ENCODE data around the gene AFF3. TPM values are rescaled to one million over a fixed set of nuclear protein-coding genes. Genes with fewer than 3 reads are reported as not detected.

AFF3 gene
- total and polyA plus RNA-seq, 4 donors, result 0.48 to 5.3 (median 2.3) TPM

DNA sequence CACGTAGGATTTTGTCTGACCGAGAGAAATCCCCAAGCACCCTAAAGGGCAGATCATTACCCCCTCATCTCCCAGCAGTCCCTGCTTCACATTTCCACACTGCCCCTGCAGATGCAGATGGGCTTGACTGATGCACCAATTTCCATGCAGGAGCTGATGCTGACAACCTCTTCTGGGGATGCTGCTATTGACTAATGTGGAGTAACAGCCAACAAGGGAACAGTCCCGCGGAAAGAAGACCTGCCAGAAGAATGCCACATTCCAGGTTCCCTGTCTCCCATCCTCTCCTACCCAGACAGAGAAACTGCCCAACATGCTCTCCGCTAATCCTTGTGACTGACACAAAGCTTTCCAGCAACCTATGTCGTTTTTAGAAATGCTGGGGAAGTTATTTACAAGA, 91.7 kb downstream of the AFF3 start:
- Histone ChIP-seq H3K9ac (ENCODE audit: low read depth in 1 of 2, low read length in 2 of 2) (no peak overlapping the region), H3K4me3 (ENCODE audit: low read depth in 1 of 3, low read length in 3 of 3) (no peak overlapping the region), H3K27me3 (ENCODE audit: control insufficient read depth in 4 of 4, insufficient read depth in 4 of 4, low read length in 3 of 4) (no peaks in the 10 kb centered on the region), H3K27ac (ENCODE audit: low read depth in 1 of 2, low read length in 2 of 2) (no peak overlapping the region), H3K9me3 (ENCODE audit: control insufficient read depth in 4 of 4, low read length in 3 of 4) (no peaks in the 10 kb centered on the region), H3K4me1 (ENCODE audit: control insufficient read depth in 4 of 4, insufficient read depth in 4 of 4, low read length in 3 of 4) (peaks cover 0 to 7% (median 1%) of the 10 kb centered on the region in 4 donors), H3K36me3 (ENCODE audit: control insufficient read depth in 4 of 4, insufficient read depth in 3 of 4, low read depth in 1 of 4, low read length in 3 of 4) (no peaks in the 10 kb centered on the region)
- TF ChIP-seq, protein P1, sequence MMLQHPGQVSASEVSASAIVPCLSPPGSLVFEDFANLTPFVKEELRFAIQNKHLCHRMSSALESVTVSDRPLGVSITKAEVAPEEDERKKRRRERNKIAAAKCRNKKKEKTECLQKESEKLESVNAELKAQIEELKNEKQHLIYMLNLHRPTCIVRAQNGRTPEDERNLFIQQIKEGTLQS (IDR thresholded peaks at IDR 0.05), result no peak
- TF ChIP-seq EGR1 (IDR thresholded peaks at IDR 0.05; ENCODE audit: low read depth in 2 of 2) (no peak), YY1 (IDR thresholded peaks at IDR 0.05) (no peak), JUND (IDR thresholded peaks at IDR 0.05) (no peak), HNF4G (IDR thresholded peaks at IDR 0.05) (no peak), SP1 (IDR thresholded peaks at IDR 0.05) (no peak), FOXA1 (IDR thresholded peaks at IDR 0.05) (no peak), FOXA2 (IDR thresholded peaks at IDR 0.05) (no peak), RXRA (IDR thresholded peaks at IDR 0.05) (no peak), HNF4A (conservative IDR thresholded peaks at IDR 0.05) (no peak), NR2F2 (IDR thresholded peaks at IDR 0.05) (no peak)
- TF ChIP-seq, protein P2, sequence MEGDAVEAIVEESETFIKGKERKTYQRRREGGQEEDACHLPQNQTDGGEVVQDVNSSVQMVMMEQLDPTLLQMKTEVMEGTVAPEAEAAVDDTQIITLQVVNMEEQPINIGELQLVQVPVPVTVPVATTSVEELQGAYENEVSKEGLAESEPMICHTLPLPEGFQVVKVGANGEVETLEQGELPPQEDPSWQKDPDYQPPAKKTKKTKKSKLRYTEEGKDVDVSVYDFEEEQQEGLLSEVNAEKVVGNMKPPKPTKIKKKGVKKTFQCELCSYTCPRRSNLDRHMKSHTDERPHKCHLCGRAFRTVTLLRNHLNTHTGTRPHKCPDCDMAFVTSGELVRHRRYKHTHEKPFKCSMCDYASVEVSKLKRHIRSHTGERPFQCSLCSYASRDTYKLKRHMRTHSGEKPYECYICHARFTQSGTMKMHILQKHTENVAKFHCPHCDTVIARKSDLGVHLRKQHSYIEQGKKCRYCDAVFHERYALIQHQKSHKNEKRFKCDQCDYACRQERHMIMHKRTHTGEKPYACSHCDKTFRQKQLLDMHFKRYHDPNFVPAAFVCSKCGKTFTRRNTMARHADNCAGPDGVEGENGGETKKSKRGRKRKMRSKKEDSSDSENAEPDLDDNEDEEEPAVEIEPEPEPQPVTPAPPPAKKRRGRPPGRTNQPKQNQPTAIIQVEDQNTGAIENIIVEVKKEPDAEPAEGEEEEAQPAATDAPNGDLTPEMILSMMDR (IDR thresholded peaks at IDR 0.05; ENCODE audit: low read depth, low read length, missing input control), result no peak
- TF ChIP-seq, protein P3, sequence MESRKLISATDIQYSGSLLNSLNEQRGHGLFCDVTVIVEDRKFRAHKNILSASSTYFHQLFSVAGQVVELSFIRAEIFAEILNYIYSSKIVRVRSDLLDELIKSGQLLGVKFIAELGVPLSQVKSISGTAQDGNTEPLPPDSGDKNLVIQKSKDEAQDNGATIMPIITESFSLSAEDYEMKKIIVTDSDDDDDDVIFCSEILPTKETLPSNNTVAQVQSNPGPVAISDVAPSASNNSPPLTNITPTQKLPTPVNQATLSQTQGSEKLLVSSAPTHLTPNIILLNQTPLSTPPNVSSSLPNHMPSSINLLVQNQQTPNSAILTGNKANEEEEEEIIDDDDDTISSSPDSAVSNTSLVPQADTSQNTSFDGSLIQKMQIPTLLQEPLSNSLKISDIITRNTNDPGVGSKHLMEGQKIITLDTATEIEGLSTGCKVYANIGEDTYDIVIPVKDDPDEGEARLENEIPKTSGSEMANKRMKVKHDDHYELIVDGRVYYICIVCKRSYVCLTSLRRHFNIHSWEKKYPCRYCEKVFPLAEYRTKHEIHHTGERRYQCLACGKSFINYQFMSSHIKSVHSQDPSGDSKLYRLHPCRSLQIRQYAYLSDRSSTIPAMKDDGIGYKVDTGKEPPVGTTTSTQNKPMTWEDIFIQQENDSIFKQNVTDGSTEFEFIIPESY (IDR thresholded peaks at IDR 0.05), result no peak
- TF ChIP-seq, protein P4, sequence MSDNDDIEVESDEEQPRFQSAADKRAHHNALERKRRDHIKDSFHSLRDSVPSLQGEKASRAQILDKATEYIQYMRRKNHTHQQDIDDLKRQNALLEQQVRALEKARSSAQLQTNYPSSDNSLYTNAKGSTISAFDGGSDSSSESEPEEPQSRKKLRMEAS (IDR thresholded peaks at IDR 0.05), result no peak
- TF ChIP-seq, protein P5, sequence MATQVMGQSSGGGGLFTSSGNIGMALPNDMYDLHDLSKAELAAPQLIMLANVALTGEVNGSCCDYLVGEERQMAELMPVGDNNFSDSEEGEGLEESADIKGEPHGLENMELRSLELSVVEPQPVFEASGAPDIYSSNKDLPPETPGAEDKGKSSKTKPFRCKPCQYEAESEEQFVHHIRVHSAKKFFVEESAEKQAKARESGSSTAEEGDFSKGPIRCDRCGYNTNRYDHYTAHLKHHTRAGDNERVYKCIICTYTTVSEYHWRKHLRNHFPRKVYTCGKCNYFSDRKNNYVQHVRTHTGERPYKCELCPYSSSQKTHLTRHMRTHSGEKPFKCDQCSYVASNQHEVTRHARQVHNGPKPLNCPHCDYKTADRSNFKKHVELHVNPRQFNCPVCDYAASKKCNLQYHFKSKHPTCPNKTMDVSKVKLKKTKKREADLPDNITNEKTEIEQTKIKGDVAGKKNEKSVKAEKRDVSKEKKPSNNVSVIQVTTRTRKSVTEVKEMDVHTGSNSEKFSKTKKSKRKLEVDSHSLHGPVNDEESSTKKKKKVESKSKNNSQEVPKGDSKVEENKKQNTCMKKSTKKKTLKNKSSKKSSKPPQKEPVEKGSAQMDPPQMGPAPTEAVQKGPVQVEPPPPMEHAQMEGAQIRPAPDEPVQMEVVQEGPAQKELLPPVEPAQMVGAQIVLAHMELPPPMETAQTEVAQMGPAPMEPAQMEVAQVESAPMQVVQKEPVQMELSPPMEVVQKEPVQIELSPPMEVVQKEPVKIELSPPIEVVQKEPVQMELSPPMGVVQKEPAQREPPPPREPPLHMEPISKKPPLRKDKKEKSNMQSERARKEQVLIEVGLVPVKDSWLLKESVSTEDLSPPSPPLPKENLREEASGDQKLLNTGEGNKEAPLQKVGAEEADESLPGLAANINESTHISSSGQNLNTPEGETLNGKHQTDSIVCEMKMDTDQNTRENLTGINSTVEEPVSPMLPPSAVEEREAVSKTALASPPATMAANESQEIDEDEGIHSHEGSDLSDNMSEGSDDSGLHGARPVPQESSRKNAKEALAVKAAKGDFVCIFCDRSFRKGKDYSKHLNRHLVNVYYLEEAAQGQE (IDR thresholded peaks at IDR 0.05), result no peak
- DNase-seq (ENCODE audit: low spot score), result no peak
- WGBS, result 91% methylated on average over 6 of the region's 6 CpGs

Measured in liver (tissue), 9 donors.